Measurements from ENCODE around the gene FGF7.

The FGF7 gene

DNA sequence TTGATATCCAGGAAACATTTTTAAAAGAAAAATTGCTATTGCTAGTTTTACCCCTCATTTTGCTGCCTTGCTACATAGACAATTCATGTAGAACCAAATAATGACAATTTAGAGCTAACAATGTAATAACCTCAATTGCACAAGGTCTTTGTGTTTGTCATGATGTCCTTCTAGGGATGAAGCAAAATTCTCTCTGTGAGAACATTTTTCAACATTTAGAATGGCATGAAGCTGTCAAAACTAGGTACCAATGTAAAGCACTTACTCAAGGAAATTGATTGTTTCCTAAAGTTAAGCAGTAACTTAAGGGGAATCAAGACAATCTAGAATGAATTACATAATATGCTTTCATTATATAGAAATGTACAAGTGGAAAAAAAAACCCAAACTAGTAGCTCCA lies 7.9 kb upstream of the FGF7 start:
- Histone ChIP-seq H3K27ac (ENCODE audit: insufficient read depth, low read depth, low read length, poor library complexity, severe bottlenecking) (no peak overlapping the region), H3K36me3 (ENCODE audit: control insufficient read depth, insufficient read depth, low read length) (no peaks in the 10 kb centered on the region), H3K4me3 (ENCODE audit: insufficient read depth, low read depth, low read length) (no peak overlapping the region), H3K27me3 (ENCODE audit: control insufficient read depth, insufficient read depth, low read length, poor library complexity, severe bottlenecking) (no peaks in the 10 kb centered on the region), H3K9me3 (ENCODE audit: control insufficient read depth, low read length) (no peaks in the 10 kb centered on the region), H3K4me1 (ENCODE audit: control insufficient read depth, insufficient read depth, low read length) (no peaks in the 10 kb centered on the region)

DNA sequence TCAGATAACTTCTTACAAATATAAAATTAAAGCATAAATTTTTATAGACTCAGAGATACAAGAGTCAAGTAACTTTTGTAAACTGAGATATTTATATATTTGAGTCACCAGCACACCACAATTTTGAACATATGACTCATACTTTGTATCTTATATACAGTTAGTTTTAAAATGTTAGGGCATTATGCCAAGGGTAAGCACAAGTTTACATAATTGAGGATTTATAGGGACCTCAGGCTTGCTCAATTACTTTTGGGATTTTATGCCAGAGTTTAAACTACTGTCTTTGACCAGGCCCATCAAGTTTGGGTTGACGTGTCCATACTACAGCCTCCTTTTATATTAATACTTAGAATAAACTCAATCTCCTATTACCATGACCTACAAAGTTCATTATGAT lies 7.4 kb upstream of the FGF7 start:
- 93 to 100% methylated on average over 1 of the region's 1 CpG for WGBS, 2 experiments
- no peaks in the 10 kb centered on the region for H3K9me3 ChIP-seq (ENCODE audit: control insufficient read depth, low read length)
- no peaks in the 10 kb centered on the region for H3K4me1 ChIP-seq (ENCODE audit: control insufficient read depth, insufficient read depth, low read length)
- no peak overlapping the region for H3K4me3 ChIP-seq (ENCODE audit: insufficient read depth, low read depth, low read length)
- no peak overlapping the region for H3K27ac ChIP-seq (ENCODE audit: insufficient read depth, low read depth, low read length, poor library complexity, severe bottlenecking)
- no peaks in the 10 kb centered on the region for H3K27me3 ChIP-seq (ENCODE audit: control insufficient read depth, insufficient read depth, low read length, poor library complexity, severe bottlenecking)
- H3K36me3 ChIP-seq (ENCODE audit: control insufficient read depth, insufficient read depth, low read length) = no peaks in the 10 kb centered on the region

DNA sequence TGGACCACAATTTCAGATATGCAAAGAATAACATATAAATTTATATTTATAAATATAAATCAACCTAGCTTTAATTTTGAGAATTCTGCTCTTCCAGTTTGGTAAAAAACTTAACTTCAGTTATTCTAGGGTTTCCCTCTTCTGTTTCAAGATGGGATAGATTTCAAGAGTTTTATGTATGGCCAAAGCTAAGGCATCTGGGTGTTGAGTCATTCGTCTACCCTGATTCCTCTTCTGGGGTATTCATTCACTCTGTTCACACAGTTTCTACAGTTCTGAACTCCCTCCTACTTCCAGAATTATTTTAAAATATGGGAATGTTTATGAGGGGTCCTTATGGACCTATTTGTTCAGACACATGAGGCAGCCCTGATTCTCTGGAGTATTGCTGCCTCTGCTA lies 4.2 kb upstream of the FGF7 start:
- Histone ChIP-seq H3K27me3 (ENCODE audit: control insufficient read depth, insufficient read depth, low read length, poor library complexity, severe bottlenecking) (no peaks in the 10 kb centered on the region), H3K9me3 (ENCODE audit: control insufficient read depth, low read length) (no peaks in the 10 kb centered on the region), H3K27ac (ENCODE audit: insufficient read depth, low read depth, low read length, poor library complexity, severe bottlenecking) (no peak overlapping the region), H3K4me1 (ENCODE audit: control insufficient read depth, insufficient read depth, low read length) (no peaks in the 10 kb centered on the region), H3K36me3 (ENCODE audit: control insufficient read depth, insufficient read depth, low read length) (no peaks in the 10 kb centered on the region), H3K4me3 (ENCODE audit: insufficient read depth, low read depth, low read length) (no peak overlapping the region)
- WGBS, 2 experiments = 78 to 100% methylated on average over 1 of the region's 1 CpG

DNA sequence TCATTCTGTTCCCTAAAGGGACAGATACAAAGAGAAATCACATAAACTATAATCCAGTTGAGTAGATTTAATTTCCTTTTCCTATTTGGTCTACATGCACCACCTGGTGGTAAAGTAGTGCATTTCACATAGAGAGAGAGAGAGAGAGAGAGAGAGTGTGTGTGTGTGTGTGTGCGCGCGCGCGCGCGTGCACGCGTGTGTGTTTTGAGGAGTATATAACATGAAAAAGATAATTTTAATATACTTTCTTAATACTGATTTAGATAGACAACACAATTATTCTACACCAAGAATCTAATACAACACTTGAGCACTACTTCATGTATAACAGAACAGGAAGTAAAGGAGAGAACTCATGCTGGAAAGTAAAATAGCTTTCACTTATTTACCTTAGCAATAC lies 1.1 kb upstream of the FGF7 start:
- no peaks in the 10 kb centered on the region for H3K9me3 ChIP-seq (ENCODE audit: control insufficient read depth, low read length)
- H3K36me3 ChIP-seq (ENCODE audit: control insufficient read depth, insufficient read depth, low read length) = no peaks in the 10 kb centered on the region
- H3K4me3 ChIP-seq (ENCODE audit: insufficient read depth, low read depth, low read length) = no peak overlapping the region
- WGBS, 2 experiments = no CpG with 5 or more reads among the region's 9 CpGs
- H3K27ac ChIP-seq (ENCODE audit: insufficient read depth, low read depth, low read length, poor library complexity, severe bottlenecking) = no peak overlapping the region
- no peaks in the 10 kb centered on the region for H3K27me3 ChIP-seq (ENCODE audit: control insufficient read depth, insufficient read depth, low read length, poor library complexity, severe bottlenecking)
- H3K4me1 ChIP-seq (ENCODE audit: control insufficient read depth, insufficient read depth, low read length) = no peaks in the 10 kb centered on the region

DNA sequence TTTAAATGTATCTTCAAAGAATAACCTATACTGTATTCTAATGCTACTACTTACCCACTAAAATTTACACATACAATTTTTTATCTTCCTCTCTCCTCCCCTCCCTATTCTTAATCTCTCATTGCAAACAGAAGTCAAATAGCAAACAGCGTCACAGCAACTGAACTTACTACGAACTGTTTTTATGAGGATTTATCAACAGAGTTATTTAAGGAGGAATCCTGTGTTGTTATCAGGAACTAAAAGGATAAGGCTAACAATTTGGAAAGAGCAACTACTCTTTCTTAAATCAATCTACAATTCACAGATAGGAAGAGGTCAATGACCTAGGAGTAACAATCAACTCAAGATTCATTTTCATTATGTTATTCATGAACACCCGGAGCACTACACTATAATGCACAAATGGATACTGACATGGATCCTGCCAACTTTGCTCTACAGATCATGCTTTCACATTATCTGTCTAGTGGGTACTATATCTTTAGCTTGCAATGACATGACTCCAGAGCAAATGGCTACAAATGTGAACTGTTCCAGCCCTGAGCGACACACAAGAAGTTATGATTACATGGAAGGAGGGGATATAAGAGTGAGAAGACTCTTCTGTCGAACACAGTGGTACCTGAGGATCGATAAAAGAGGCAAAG lies 984 bp downstream of the FGF7 start:
- H3K9me3 ChIP-seq (ENCODE audit: control insufficient read depth, low read length) = no peaks in the 10 kb centered on the region
- H3K4me1 ChIP-seq (ENCODE audit: control insufficient read depth, insufficient read depth, low read length) = no peaks in the 10 kb centered on the region
- H3K27me3 ChIP-seq (ENCODE audit: control insufficient read depth, insufficient read depth, low read length, poor library complexity, severe bottlenecking) = no peaks in the 10 kb centered on the region
- WGBS, 2 experiments = 93 to 94% methylated on average over 6 of the region's 6 CpGs
- H3K27ac ChIP-seq (ENCODE audit: insufficient read depth, low read depth, low read length, poor library complexity, severe bottlenecking) = no peak overlapping the region
- H3K4me3 ChIP-seq (ENCODE audit: insufficient read depth, low read depth, low read length) = no peak overlapping the region
- H3K36me3 ChIP-seq (ENCODE audit: control insufficient read depth, insufficient read depth, low read length) = no peaks in the 10 kb centered on the region

DNA sequence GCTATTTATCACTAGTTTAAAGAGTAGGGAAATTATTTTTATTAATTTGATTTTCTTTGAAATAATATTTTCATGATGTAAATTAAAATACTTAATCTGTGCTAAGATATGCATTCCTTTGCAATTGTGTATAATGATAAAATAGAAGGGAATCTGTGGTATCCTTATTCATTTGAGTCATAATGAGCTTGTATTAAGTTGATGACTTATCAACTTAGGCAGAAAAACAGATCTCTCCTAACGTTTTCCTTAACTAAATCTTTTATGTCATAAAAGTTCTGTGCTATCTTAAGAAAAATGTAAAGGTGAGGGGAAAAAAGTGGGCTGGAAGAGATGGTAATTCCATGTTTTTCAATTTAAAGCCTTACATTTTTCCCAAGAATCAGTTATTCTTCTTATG lies 1.9 kb downstream of the FGF7 start:
- 80% methylated on average over 1 of the region's 1 CpG; no CpG with 5 or more reads in 1 of the 2 experiments for WGBS, 2 experiments
- Histone ChIP-seq H3K4me1 (ENCODE audit: control insufficient read depth, insufficient read depth, low read length) (no peaks in the 10 kb centered on the region), H3K27ac (ENCODE audit: insufficient read depth, low read depth, low read length, poor library complexity, severe bottlenecking) (no peak overlapping the region), H3K27me3 (ENCODE audit: control insufficient read depth, insufficient read depth, low read length, poor library complexity, severe bottlenecking) (no peaks in the 10 kb centered on the region), H3K36me3 (ENCODE audit: control insufficient read depth, insufficient read depth, low read length) (no peaks in the 10 kb centered on the region), H3K4me3 (ENCODE audit: insufficient read depth, low read depth, low read length) (no peak overlapping the region), H3K9me3 (ENCODE audit: control insufficient read depth, low read length) (no peaks in the 10 kb centered on the region)

DNA sequence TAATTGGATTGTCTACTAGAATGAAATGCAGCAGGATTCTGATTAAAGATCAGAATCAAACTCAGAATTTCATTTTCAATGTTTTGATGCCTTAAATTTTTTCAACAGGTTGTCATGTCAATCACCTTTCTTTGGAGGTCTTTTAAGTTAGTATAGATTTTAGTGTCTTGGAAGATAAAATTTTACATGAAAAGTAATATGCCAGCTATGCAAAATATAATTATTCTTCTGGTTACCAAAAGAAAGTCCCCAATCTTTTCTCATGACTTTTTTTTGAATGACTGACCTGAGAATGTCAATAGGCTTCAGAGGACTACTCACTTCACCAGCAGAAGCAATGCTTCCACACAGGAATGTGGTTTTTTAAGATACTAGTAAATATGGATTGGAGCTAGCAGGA lies 4.3 kb downstream of the FGF7 start:
- Histone ChIP-seq H3K4me1 (ENCODE audit: control insufficient read depth, insufficient read depth, low read length) (no peaks in the 10 kb centered on the region), H3K4me3 (ENCODE audit: insufficient read depth, low read depth, low read length) (no peak overlapping the region), H3K36me3 (ENCODE audit: control insufficient read depth, insufficient read depth, low read length) (no peaks in the 10 kb centered on the region), H3K9me3 (ENCODE audit: control insufficient read depth, low read length) (no peaks in the 10 kb centered on the region), H3K27ac (ENCODE audit: insufficient read depth, low read depth, low read length, poor library complexity, severe bottlenecking) (no peak overlapping the region), H3K27me3 (ENCODE audit: control insufficient read depth, insufficient read depth, low read length, poor library complexity, severe bottlenecking) (no peaks in the 10 kb centered on the region)

DNA sequence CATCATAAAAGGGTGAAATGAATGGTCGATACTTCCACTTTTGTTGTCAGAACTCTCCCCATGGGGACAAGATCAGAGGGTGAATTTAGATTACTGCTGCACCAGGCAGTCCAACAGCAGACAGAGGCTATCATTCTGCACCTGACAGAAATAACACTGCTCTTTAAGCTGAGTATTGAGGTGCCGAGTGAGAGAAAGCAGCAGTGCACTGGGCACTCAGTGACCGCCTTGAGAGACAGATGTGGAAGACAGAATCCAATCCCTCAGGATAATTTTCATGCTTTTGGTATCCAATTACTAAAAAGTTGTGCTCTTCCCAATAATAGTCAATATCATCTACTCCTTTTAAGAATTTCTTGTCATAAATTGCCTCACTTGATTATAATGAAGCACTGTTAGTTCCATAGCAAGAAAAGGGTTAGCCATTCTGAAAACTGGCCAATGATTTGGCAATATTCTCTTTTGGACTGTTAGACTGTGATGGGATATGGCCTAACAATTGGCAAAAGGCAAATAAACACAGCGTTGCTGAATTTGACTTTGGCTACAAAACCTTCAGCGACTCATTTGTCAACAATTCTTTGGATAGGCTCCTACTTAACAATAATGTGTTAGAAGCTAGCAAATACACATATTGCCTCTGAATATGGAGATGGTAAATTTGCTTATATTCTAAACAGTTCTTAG lies 5.5 kb downstream of the FGF7 start:
- H3K27ac ChIP-seq (ENCODE audit: insufficient read depth, low read depth, low read length, poor library complexity, severe bottlenecking) = no peak overlapping the region

DNA sequence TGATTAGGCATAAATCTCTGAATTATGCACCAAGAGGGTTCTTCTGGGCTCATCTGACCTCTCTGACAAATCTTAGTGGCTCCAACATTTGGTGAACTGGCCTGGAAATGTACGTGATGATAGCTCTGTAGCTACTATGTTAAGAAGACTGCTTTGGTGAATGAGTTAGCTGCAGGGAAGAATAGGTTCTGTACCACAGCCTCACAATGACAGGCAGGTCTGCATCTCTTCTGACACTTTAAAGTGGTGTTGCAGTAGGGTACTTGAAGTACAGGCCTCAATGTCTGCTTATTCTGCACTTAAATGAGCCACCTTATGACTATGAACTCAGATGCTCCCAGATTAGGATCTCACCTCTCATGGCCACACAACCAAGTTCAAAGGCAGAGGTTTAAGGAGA lies 7.0 kb downstream of the FGF7 start:
- no peaks in the 10 kb centered on the region for H3K9me3 ChIP-seq (ENCODE audit: control insufficient read depth, low read length)
- no peak overlapping the region for H3K27ac ChIP-seq (ENCODE audit: insufficient read depth, low read depth, low read length, poor library complexity, severe bottlenecking)
- no peaks in the 10 kb centered on the region for H3K4me1 ChIP-seq (ENCODE audit: control insufficient read depth, insufficient read depth, low read length)
- no peaks in the 10 kb centered on the region for H3K27me3 ChIP-seq (ENCODE audit: control insufficient read depth, insufficient read depth, low read length, poor library complexity, severe bottlenecking)
- no peaks in the 10 kb centered on the region for H3K36me3 ChIP-seq (ENCODE audit: control insufficient read depth, insufficient read depth, low read length)
- WGBS, 2 experiments = 86 to 88% methylated on average over 1 of the region's 1 CpG
- no peak overlapping the region for H3K4me3 ChIP-seq (ENCODE audit: insufficient read depth, low read depth, low read length)

More for the DNA sequence above, 5.5 kb downstream of the FGF7 start:
- no peak overlapping the region for H3K4me3 ChIP-seq (ENCODE audit: insufficient read depth, low read depth, low read length)
- H3K27me3 ChIP-seq (ENCODE audit: control insufficient read depth, insufficient read depth, low read length, poor library complexity, severe bottlenecking) = no peaks in the 10 kb centered on the region
- no peaks in the 10 kb centered on the region for H3K36me3 ChIP-seq (ENCODE audit: control insufficient read depth, insufficient read depth, low read length)
- H3K9me3 ChIP-seq (ENCODE audit: control insufficient read depth, low read length) = no peaks in the 10 kb centered on the region
- H3K4me1 ChIP-seq (ENCODE audit: control insufficient read depth, insufficient read depth, low read length) = no peaks in the 10 kb centered on the region
- 91% methylated on average over 5 of the region's 5 CpGs for WGBS, 2 experiments

DNA sequence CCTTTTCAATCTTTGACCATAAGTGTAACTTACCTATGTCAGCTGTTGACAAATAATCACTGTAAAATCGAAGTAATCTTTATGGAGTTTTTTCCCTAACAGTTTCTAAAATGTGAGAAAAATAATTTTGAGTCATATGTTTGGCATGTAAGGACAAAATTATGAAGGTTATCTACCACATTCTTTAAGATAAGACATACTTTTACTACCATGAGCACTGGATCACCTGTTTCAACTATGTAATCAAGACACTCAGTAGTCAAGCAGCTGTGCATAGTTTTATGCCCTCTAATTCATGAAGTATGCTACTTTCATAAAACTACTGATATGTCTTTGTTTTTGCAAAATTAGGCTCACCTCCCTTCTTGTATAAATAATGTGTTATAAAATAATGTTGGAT lies 12.1 kb downstream of the FGF7 start:
- H3K4me1 ChIP-seq (ENCODE audit: control insufficient read depth, insufficient read depth, low read length) = peaks cover 8% of the 10 kb centered on the region
- no peaks in the 10 kb centered on the region for H3K36me3 ChIP-seq (ENCODE audit: control insufficient read depth, insufficient read depth, low read length)
- WGBS, 2 experiments = 100% methylated on average over 1 of the region's 1 CpG; no CpG with 5 or more reads in 1 of the 2 experiments
- no peak overlapping the region for H3K4me3 ChIP-seq (ENCODE audit: insufficient read depth, low read depth, low read length)
- H3K27ac ChIP-seq (ENCODE audit: insufficient read depth, low read depth, low read length, poor library complexity, severe bottlenecking) = no peak overlapping the region
- H3K9me3 ChIP-seq (ENCODE audit: control insufficient read depth, low read length) = no peaks in the 10 kb centered on the region
- no peaks in the 10 kb centered on the region for H3K27me3 ChIP-seq (ENCODE audit: control insufficient read depth, insufficient read depth, low read length, poor library complexity, severe bottlenecking)

Measured in ectodermal cell (in vitro differentiated cells).